H1 (cell line): ENCODE measurements around the gene SUPT4H1. TPM values are rescaled to one million over a fixed set of nuclear protein-coding genes. Genes with fewer than 3 reads are reported as not detected.

Source experiments
- CTCF ChIA-PET: fragments of 300-600 bp; sonication (Branson Sonifier 250); formaldehyde crosslinking; loops from one replicate; lab custom pipeline; 2021; ENCODE audit not compliant: partially characterized antibody; lab: Charles Lee
- POLR2A ChIA-PET: fragments of 300-600 bp; sonication (Branson Sonifier 250); formaldehyde crosslinking; loops from one replicate; lab custom pipeline; 2021; ENCODE audit warnings: inconsistent platforms; ENCODE audit not compliant: partially characterized antibody; lab: Charles Lee
- DNase-seq, 2 experiments: peaks; one replicate each; pipeline versions ENCODE4 v3.0.0 to v3.0.0-alpha.2; 2010 to 2022; ENCODE audit warnings: low spot score in 2 of 2, low read depth in 1 of 2, mixed read lengths in 1 of 2
- FAIRE-seq: peaks from 2 replicates; lab custom pipeline; 2011; peaks lifted over from hg19 to GRCh38; lab: Jason Lieb, UNC
- H2AFZ ChIP-seq: 2 replicates; pipeline ENCODE4 v1.8.1; 2012; ENCODE audit warnings: low read length, inconsistent platforms
- H2AK5ac ChIP-seq: 2 replicates; pipeline ENCODE4 v1.6.1; 2013; ENCODE audit warnings: low read depth, low read length
- H2BK120ac ChIP-seq: replicated peaks from 2 replicates; pipeline ENCODE3; 2013; ENCODE audit warnings: low read depth, low read length, inconsistent platforms
- H2BK12ac ChIP-seq: 2 replicates; pipeline ENCODE4 v1.6.1; 2013; ENCODE audit warnings: low read depth, low read length
- H2BK15ac ChIP-seq: 2 replicates; pipeline ENCODE4 v1.6.1; 2013; ENCODE audit warnings: low read length
- H2BK20ac ChIP-seq: 2 replicates; pipeline ENCODE4 v1.6.1; 2013; ENCODE audit warnings: low read length
- H2BK5ac ChIP-seq: 2 replicates; pipeline ENCODE4 v1.6.1; 2013; ENCODE audit warnings: low read depth, low read length
- H3K14ac ChIP-seq: 2 replicates; pipeline ENCODE4 v1.6.1; 2013; ENCODE audit warnings: inconsistent platforms; ENCODE audit not compliant: insufficient read length
- H3K18ac ChIP-seq: 2 replicates; pipeline ENCODE4 v1.6.1; 2013; ENCODE audit warnings: low read length; ENCODE audit errors: extremely low read depth
- H3K23ac ChIP-seq: 2 replicates; pipeline ENCODE4 v1.6.1; 2013; ENCODE audit warnings: inconsistent platforms; ENCODE audit not compliant: insufficient read length
- H3K23me2 ChIP-seq: 2 replicates; pipeline ENCODE4 v1.6.1; 2013; ENCODE audit warnings: low read depth, low read length
- H3K27ac ChIP-seq: 2 replicates; pipeline ENCODE4 v1.6.1; 2011; ENCODE audit warnings: low read depth, low read length, inconsistent platforms
- H3K27me3 ChIP-seq, 4 experiments: replicated peaks in 1 of 4; 1 replicate in 1 of 4; 2 replicates in 3 of 4; pipeline versions ENCODE4 v1.6.1 to v1.8.1; 2011 to 2013; ENCODE audit warnings: low read length in 3 of 4, mild to moderate bottlenecking in 3 of 4, inconsistent platforms in 2 of 4, mixed read lengths in 2 of 4, moderate library complexity in 1 of 4; ENCODE audit not compliant: control insufficient read depth in 3 of 4, insufficient read depth in 3 of 4; ENCODE audit errors: extremely low read depth in 1 of 4
- H3K36me3 ChIP-seq, 4 experiments: 2 replicates each; pipeline versions ENCODE4 v1.6.1 to v1.8.1; 2011 to 2013; ENCODE audit warnings: mild to moderate bottlenecking in 4 of 4, low read length in 3 of 4, moderate library complexity in 2 of 4, control low read depth in 1 of 4, inconsistent platforms in 1 of 4; ENCODE audit not compliant: insufficient read depth in 4 of 4, control insufficient read depth in 2 of 4
- H3K4ac ChIP-seq: replicated peaks from 2 replicates; pipeline ENCODE3; 2013; ENCODE audit warnings: low read length, low read depth, mixed read lengths, inconsistent platforms; ENCODE audit not compliant: insufficient read length
- H3K4me1 ChIP-seq, 4 experiments: replicated peaks in 1 of 4; 1 replicate in 1 of 4; 2 replicates in 3 of 4; pipeline versions ENCODE4 v1.6.1 to v1.8.1; 2011 to 2013; ENCODE audit warnings: low read length in 3 of 4, inconsistent platforms in 2 of 4, mixed read lengths in 1 of 4; ENCODE audit not compliant: insufficient read depth in 4 of 4, control insufficient read depth in 3 of 4
- H3K4me2 ChIP-seq, 2 experiments: 2 replicates each; pipeline versions ENCODE4 v1.6.1 to v1.8.1; 2011 to 2013; ENCODE audit warnings: low read depth in 2 of 2, low read length in 2 of 2, control low read depth in 1 of 2, inconsistent platforms in 1 of 2, mild to moderate bottlenecking in 1 of 2; ENCODE audit not compliant: insufficient read depth in 1 of 2
- H3K4me3 ChIP-seq, 4 experiments: fragments of 200-600, 300-600 bp in 1 of 4; sonication (generic), shearing (Covaris generic), sonication (Bioruptor Twin) in 1 of 4; 2 replicates each; pipeline versions ENCODE4 v1.5.1 to v1.8.1; 2011 to 2016; ENCODE audit warnings: low read length in 4 of 4, low read depth in 3 of 4, control low read depth in 2 of 4, inconsistent platforms in 2 of 4, mild to moderate bottlenecking in 2 of 4, mixed read lengths in 1 of 4, moderate library complexity in 1 of 4; ENCODE audit not compliant: insufficient read depth in 2 of 4; ENCODE audit errors: extremely low read depth in 1 of 4
- H3K56ac ChIP-seq: replicated peaks from 2 replicates; pipeline ENCODE3; 2013; ENCODE audit warnings: low read depth, mild to moderate bottlenecking, mixed read lengths, low read length, inconsistent platforms; ENCODE audit not compliant: insufficient read length
- H3K79me1 ChIP-seq: 2 replicates; pipeline ENCODE4 v1.6.1; 2013; ENCODE audit warnings: low read depth, low read length, control low read depth
- H3K79me2 ChIP-seq, 2 experiments: 2 replicates each; pipeline versions ENCODE4 v1.6.1 to v1.8.1; 2012 to 2013; ENCODE audit warnings: low read length in 2 of 2, mild to moderate bottlenecking in 2 of 2, inconsistent platforms in 1 of 2; ENCODE audit not compliant: insufficient read depth in 2 of 2, control insufficient read depth in 1 of 2
- H3K9ac ChIP-seq, 4 experiments: replicated peaks in 1 of 4; 1 replicate in 1 of 4; 2 replicates in 3 of 4; pipeline versions ENCODE4 v1.6.1 to v1.8.1; 2011 to 2013; ENCODE audit warnings: low read depth in 3 of 4, low read length in 3 of 4, control low read depth in 2 of 4, mild to moderate bottlenecking in 2 of 4, moderate library complexity in 2 of 4, inconsistent platforms in 1 of 4; ENCODE audit errors: extremely low read depth in 1 of 4
- H3K9me3 ChIP-seq, 2 experiments: 2 replicates each; pipeline versions ENCODE4 v1.6.1 to v1.8.1; 2012 to 2013; ENCODE audit warnings: mild to moderate bottlenecking in 2 of 2, moderate library complexity in 2 of 2, control low read depth in 1 of 2, inconsistent platforms in 1 of 2, low read depth in 1 of 2, low read length in 1 of 2, mixed read lengths in 1 of 2; ENCODE audit not compliant: insufficient read depth in 2 of 2
- H4K20me1 ChIP-seq, 2 experiments: replicated peaks in 1 of 2; 2 replicates each; pipeline versions ENCODE3 to v1.8.1; 2011 to 2013; ENCODE audit warnings: inconsistent platforms in 2 of 2, low read length in 2 of 2, mild to moderate bottlenecking in 1 of 2; ENCODE audit not compliant: insufficient read depth in 2 of 2, control insufficient read depth in 1 of 2
- H4K5ac ChIP-seq: 2 replicates; pipeline ENCODE4 v1.6.1; 2013; ENCODE audit warnings: low read length, low read depth, mixed read lengths, inconsistent platforms; ENCODE audit not compliant: insufficient read length
- H4K8ac ChIP-seq: 2 replicates; pipeline ENCODE4 v1.8.0; 2013; ENCODE audit warnings: mild to moderate bottlenecking, moderate library complexity, low read length, inconsistent platforms; ENCODE audit not compliant: insufficient read depth; ENCODE audit errors: extremely low read depth
- H4K91ac ChIP-seq: replicated peaks from 2 replicates; pipeline ENCODE3; 2013; ENCODE audit warnings: low read length, mixed read lengths, inconsistent platforms; ENCODE audit not compliant: insufficient read length
- ASH2L ChIP-seq: fragments of 200-600, 300-600 bp; sonication (generic); IDR thresholded peaks from one replicate; pipeline ENCODE4 v1.7.1; 2017; ENCODE audit warnings: low read length
- ATF3 ChIP-seq: IDR thresholded peaks from 2 replicates; pipeline ENCODE4 v1.6.1; 2011; ENCODE audit warnings: low read depth, mild to moderate bottlenecking, low read length; ENCODE audit not compliant: insufficient read depth
- BACH1 ChIP-seq: IDR thresholded peaks from 2 replicates; pipeline ENCODE4 v1.6.1; 2012; ENCODE audit warnings: low read length, improper control_type of control experiment
- CREB1 ChIP-seq: IDR thresholded peaks from 2 replicates; pipeline ENCODE4 v1.6.1; 2012; ENCODE audit warnings: inconsistent platforms
- HDAC2 ChIP-seq, 2 experiments: fragments of 300-600 bp in 1 of 2; sonication (generic) in 1 of 2; IDR thresholded peaks; 2 replicates each; pipeline ENCODE4 v1.6.1; 2011 to 2012; ENCODE audit warnings: low read depth in 2 of 2, low read length in 2 of 2, mild to moderate bottlenecking in 2 of 2, moderate library complexity in 2 of 2, borderline replicate concordance in 1 of 2, inconsistent platforms in 1 of 2
- KDM5A ChIP-seq: fragments of 200-600 bp; IDR thresholded peaks from 2 replicates; pipeline ENCODE4 v1.7.1; 2012; ENCODE audit warnings: mild to moderate bottlenecking, low read length, inconsistent platforms, mixed read lengths
- MAX ChIP-seq: IDR thresholded peaks from 2 replicates; pipeline ENCODE4 v1.6.1; 2012; ENCODE audit warnings: inconsistent platforms
- POLR2A ChIP-seq, 2 experiments: IDR thresholded peaks; 1 replicate in 1 of 2; 2 replicates in 1 of 2; pipeline ENCODE4 v1.6.1; 2011; ENCODE audit warnings: low read depth in 2 of 2, low read length in 2 of 2, mild to moderate bottlenecking in 2 of 2; ENCODE audit errors: control extremely low read depth in 1 of 2
- SAP30 ChIP-seq: fragments of 300-600 bp; sonication (generic); IDR thresholded peaks from 2 replicates; pipeline ENCODE4 v1.7.1; 2012; ENCODE audit warnings: low read length, moderate library complexity, mild to moderate bottlenecking, inconsistent platforms; ENCODE audit not compliant: insufficient read depth, insufficient replicate concordance
- SIN3A ChIP-seq, 2 experiments: IDR thresholded peaks in 1 of 2; conservative IDR thresholded peaks in 1 of 2; 2 replicates each; pipeline ENCODE4 v1.6.1; 2011 to 2012; ENCODE audit warnings: low read length in 2 of 2, improper control_type of control experiment in 1 of 2, low read depth in 1 of 2, mild to moderate bottlenecking in 1 of 2
- SP2 ChIP-seq: IDR thresholded peaks from 2 replicates; pipeline ENCODE4 v1.6.1; 2012; ENCODE audit warnings: mild to moderate bottlenecking, low read length, inconsistent platforms
- TBP ChIP-seq: IDR thresholded peaks from 2 replicates; pipeline ENCODE4 v1.6.1; 2011; ENCODE audit warnings: low read depth, low read length, improper control_type of control experiment
- USF2 ChIP-seq: IDR thresholded peaks from 2 replicates; pipeline ENCODE4 v1.6.1; 2011; ENCODE audit warnings: low read length, improper control_type of control experiment
- WGBS, 2 experiments: shearing (Covaris generic) in 1 of 2; methylation state at CpG; one replicate each; pipeline versions ENCODE4 v1.1.6 to v1.1.7; 2013 to 2015; ENCODE audit warnings: low lambda C conversion rate in 2 of 2, mixed read lengths in 2 of 2, inconsistent platforms in 1 of 2, low coverage in 1 of 2, missing lambda C conversion rate in 1 of 2; ENCODE audit not compliant: insufficient replicate concordance in 2 of 2, insufficient coverage in 1 of 2, insufficient read length in 1 of 2; ENCODE audit errors: extremely low coverage in 1 of 2, missing lambda C conversion rate in 1 of 2; 5-methylcytosine and 5-hydroxymethylcytosine counted together
- polyA plus RNA-seq, 7 experiments: library from polyadenylated mRNA; depleted of rRNA in 3 of 7; stranded (reverse) in 5 of 7; unstranded in 2 of 7; fragments of >200 nt in 5 of 7; fragments of 200-250 nt in 2 of 7; gene quantifications; 1 replicate in 5 of 7; 2 replicates in 1 of 7; 4 replicates in 1 of 7; pipeline versions ENCODE4 v1.2.1 to v1.2.3, GENCODE V29; 2011 to 2013; ENCODE audit warnings: missing spikeins in 2 of 7, mixed read lengths in 2 of 7
- total RNA-seq: library from RNA; stranded (reverse); fragmentation: NEBNext Ultra II Directional; extraction: Animal tissue kit (Norgen Biotek cat#: 25700); gene quantifications from 2 replicates; pipeline ENCODE4 v1.2.1, GENCODE V29; 2021

Gene SUPT4H1
- total and polyA plus RNA-seq, 2 of the 8 experiments (the other 6 are each of a cell fraction or from before 2014, with no cell fraction given), result 112 to 143 TPM

GRCh38 chr17:58390884-58391283 lies 38.9 kb upstream of the SUPT4H1 start:
- whole genome bisulfite sequencing, 2 experiments, result 93% methylated on average over 2 of the region's 2 CpGs; no CpG with 5 or more reads in 1 of the 2 experiments
- no peaks in the 10 kb centered on the region for H3K79me2 ChIP-seq
- CTCF ChIA-PET, result no interaction called here
- TF ChIP-seq HDAC2 (IDR thresholded peaks at IDR 0.05; ENCODE audit: borderline replicate concordance in 1 of 2, low read depth in 2 of 2, low read length in 2 of 2) (no peak), SIN3A (conservative IDR thresholded peaks at IDR 0.05 in 1 of 2, IDR thresholded peaks at IDR 0.05 in 1 of 2; ENCODE audit: low read depth in 1 of 2, low read length in 2 of 2) (no peak), SP2 (no peak), TBP (no peak), ASH2L (no peak), CREB1 (no peak), POLR2A (IDR thresholded peaks at IDR 0.05; ENCODE audit: control extremely low read depth in 1 of 2, low read depth in 2 of 2, low read length in 2 of 2) (no peak), USF2 (no peak), MAX (no peak), KDM5A (no peak), ATF3 (no peak), BACH1 (no peak), SAP30 (no peak)

More at GRCh38 chr17:58390884-58391283, 38.9 kb upstream of the SUPT4H1 start:
- H3K27me3 ChIP-seq, result peaks cover 0 to 4% (median 3%) of the 10 kb centered on the region in 4 experiments; a peak in 3 of 7 replicates
- H3K56ac ChIP-seq, result no peak overlapping the region
- no peak overlapping the region for H2AFZ ChIP-seq
- no peak overlapping the region for H2BK120ac ChIP-seq
- no peaks in the 10 kb centered on the region for H3K23me2 ChIP-seq
- no peak overlapping the region for H3K4me3 ChIP-seq
- H2BK5ac ChIP-seq, result no peak overlapping the region
- no peak overlapping the region for H2AK5ac ChIP-seq
- peaks cover 3 to 18% (median 6%) of the 10 kb centered on the region in 4 experiments; a peak in 5 of 7 replicates for H3K4me1 ChIP-seq
- no peak overlapping the region for H3K27ac ChIP-seq
- no peak overlapping the region; the same call in 1 of the 2 replicates for H2BK20ac ChIP-seq
- H4K5ac ChIP-seq, result no peak overlapping the region
- no peaks in the 10 kb centered on the region for H3K79me1 ChIP-seq
- H4K8ac ChIP-seq, result no peak overlapping the region
- H3K23ac ChIP-seq, result no peak overlapping the region
- H2BK15ac ChIP-seq, result no peak overlapping the region; the same call in 1 of the 2 replicates
- no peak overlapping the region for H3K14ac ChIP-seq
- H4K20me1 ChIP-seq, result no peaks in the 10 kb centered on the region
- no peak overlapping the region for H3K18ac ChIP-seq
- no peaks in the 10 kb centered on the region for H3K9me3 ChIP-seq
- FAIRE-seq (no peak), DNase-seq (no peak)
- no peak overlapping the region for H4K91ac ChIP-seq
- no peak overlapping the region for H3K4ac ChIP-seq
- H2BK12ac ChIP-seq, result no peak overlapping the region
- no peaks in the 10 kb centered on the region for H3K36me3 ChIP-seq
- POLR2A ChIA-PET, result no interaction called here
- no peak overlapping the region for H3K9ac ChIP-seq
- H3K4me2 ChIP-seq, result no peak overlapping the region
